ENCODE measurements around the gene CAPN15. TPM values are rescaled to one million over a fixed set of nuclear protein-coding genes. Genes with fewer than 3 reads are reported as not detected.
"Not testable (repeated sequence)": the region's sequence is repeated elsewhere in the genome, so short reads cannot be mapped to it uniquely, and the experiment has no call there.

The CAPN15 gene
- total RNA-seq, 1 experiment from 2014 or later: 76.4 TPM

- peak overlapping the region in 1 of 2 experiments; percentile 17; a peak in 2 of 5 replicates for H3K4me3 Mint-ChIP-seq
- Histone ChIP-seq H3K79me1 (ENCODE audit: insufficient read depth, low read depth, low read length, poor library complexity, severe bottlenecking) (peaks cover 3% of the 10 kb centered on the region), H3K56ac (ENCODE audit: insufficient read length, low read depth, low read length) (no peak overlapping the region), H2AFZ (ENCODE audit: low read length) (no peak overlapping the region), H3K4me2 (ENCODE audit: insufficient read depth, insufficient read length, low read length) (no peak overlapping the region), H4K5ac (ENCODE audit: insufficient read length, low read depth, low read length) (no peak overlapping the region), H2BK120ac (ENCODE audit: low read depth, low read length, poor library complexity, severe bottlenecking) (no peak overlapping the region), H4K20me1 (ENCODE audit: control insufficient read depth, insufficient read depth, insufficient read length) (no peaks in the 10 kb centered on the region), H3T11ph (ENCODE audit: low read length) (no peak overlapping the region), H3K27me3 (ENCODE audit: insufficient read depth, low read length) (no peaks in the 10 kb centered on the region; the same call in 1 of the 2 replicates), H2BK5ac (ENCODE audit: insufficient read length, low read length) (no peak overlapping the region), H2AK5ac (ENCODE audit: insufficient read length, low read length) (no peak overlapping the region), H2BK20ac (ENCODE audit: low read depth, low read length, poor library complexity, severe bottlenecking) (no peak overlapping the region), H3K9ac (ENCODE audit: extremely low read depth, insufficient read length, low read length) (no peak overlapping the region), H4K91ac (ENCODE audit: insufficient read length, low read depth, low read length) (no peak overlapping the region), H3K79me2 (ENCODE audit: insufficient read depth, low read length) (no peaks in the 10 kb centered on the region; the same call in 1 of the 2 replicates), H4K8ac (replicated peaks; ENCODE audit: insufficient read length, low read depth, low read length) (no peak overlapping the region), H3K23me2 (ENCODE audit: insufficient read length, low read depth, low read length, poor library complexity, severe bottlenecking) (no peaks in the 10 kb centered on the region), H2BK15ac (ENCODE audit: low read depth, low read length) (no peak overlapping the region), H3K14ac (ENCODE audit: insufficient read depth, low read length) (no peak overlapping the region), H3K27ac (ENCODE audit: insufficient read length, low read depth, low read length) (no peak overlapping the region), H3K9me3 (ENCODE audit: control insufficient read depth, low read depth, low read length) (no peaks in the 10 kb centered on the region), H2BK12ac (ENCODE audit: insufficient read length, low read depth, low read length) (no peak overlapping the region), H3K23ac (ENCODE audit: insufficient read length, low read depth, low read length) (no peak overlapping the region), H3K18ac (ENCODE audit: insufficient read length, low read depth, low read length) (no peak overlapping the region), H3K4me1 (ENCODE audit: insufficient read depth, low read length) (no peaks in the 10 kb centered on the region), H3K4ac (ENCODE audit: low read depth, low read length) (no peak overlapping the region)
- no CpG with 5 or more reads among the region's 12 CpGs for WGBS (ENCODE audit: extremely low coverage, insufficient read length, low lambda C conversion rate)
- H3K27me3 Mint-ChIP-seq (ENCODE audit: low read depth): peaks cover 16% of the 10 kb centered on the region
- H3K27ac Mint-ChIP-seq: no peak overlapping the region; a peak in 3 of 7 replicates
- TF ChIP-seq CTCF (conservative IDR thresholded peaks at IDR 0.05): no peak
- peaks cover 2 to 3% of the 10 kb centered on the region in 2 experiments; a peak in 1 of 4 replicates for H3K4me1 Mint-ChIP-seq
- H3K36me3 Mint-ChIP-seq (ENCODE audit: insufficient read depth in 1 of 3, low read depth in 3 of 3): peaks cover 9 to 28% (median 28%) of the 10 kb centered on the region in 3 experiments; a peak in 6 of 7 replicates
- no peaks in the 10 kb centered on the region; a peak in 1 of 5 replicates for H3K9me3 Mint-ChIP-seq
- DNase-seq: no peak
Measured at GRCh38 chr16:596736-597060, 69.2 kb downstream of the CAPN15 start.

GRCh38 chr16:597655-598054 lies 70.1 kb downstream of the CAPN15 start:
- H2AFZ ChIP-seq (ENCODE audit: low read length); H2BK20ac ChIP-seq (ENCODE audit: low read depth, low read length, poor library complexity, severe bottlenecking); H3T11ph ChIP-seq (ENCODE audit: low read length); H3K27me3 ChIP-seq (ENCODE audit: insufficient read depth, low read length); H4K91ac ChIP-seq (ENCODE audit: insufficient read length, low read depth, low read length); H3K56ac ChIP-seq (ENCODE audit: insufficient read length, low read depth, low read length); H3K18ac ChIP-seq (ENCODE audit: insufficient read length, low read depth, low read length); H4K5ac ChIP-seq (ENCODE audit: insufficient read length, low read depth, low read length); DNase-seq; H4K20me1 ChIP-seq (ENCODE audit: control insufficient read depth, insufficient read depth, insufficient read length); H3K79me2 ChIP-seq (ENCODE audit: insufficient read depth, low read length); H3K9ac ChIP-seq (ENCODE audit: extremely low read depth, insufficient read length, low read length); H3K27me3 Mint-ChIP-seq (ENCODE audit: low read depth); H3K27ac Mint-ChIP-seq; H2AK5ac ChIP-seq (ENCODE audit: insufficient read length, low read length); H3K4ac ChIP-seq (ENCODE audit: low read depth, low read length); H2BK12ac ChIP-seq (ENCODE audit: insufficient read length, low read depth, low read length); H2BK15ac ChIP-seq (ENCODE audit: low read depth, low read length); H3K4me3 Mint-ChIP-seq; H3K4me1 ChIP-seq (ENCODE audit: insufficient read depth, low read length); H3K9me3 Mint-ChIP-seq; H2BK5ac ChIP-seq (ENCODE audit: insufficient read length, low read length); H4K8ac ChIP-seq (replicated peaks; ENCODE audit: insufficient read length, low read depth, low read length); H3K23me2 ChIP-seq (ENCODE audit: insufficient read length, low read depth, low read length, poor library complexity, severe bottlenecking); H3K4me2 ChIP-seq (ENCODE audit: insufficient read depth, insufficient read length, low read length); H3K4me1 Mint-ChIP-seq; H3K27ac ChIP-seq (ENCODE audit: insufficient read length, low read depth, low read length); H3K9me3 ChIP-seq (ENCODE audit: control insufficient read depth, low read depth, low read length); H3K23ac ChIP-seq (ENCODE audit: insufficient read length, low read depth, low read length); H3K14ac ChIP-seq (ENCODE audit: insufficient read depth, low read length); H3K79me1 ChIP-seq (ENCODE audit: insufficient read depth, low read depth, low read length, poor library complexity, severe bottlenecking); H2BK120ac ChIP-seq (ENCODE audit: low read depth, low read length, poor library complexity, severe bottlenecking): not testable (repeated sequence)
- WGBS (ENCODE audit: extremely low coverage, insufficient read length, low lambda C conversion rate): no CpG with 5 or more reads among the region's 7 CpGs
- peaks cover 9 to 28% (median 28%) of the 10 kb centered on the region in 3 experiments; a peak in 6 of 7 replicates for H3K36me3 Mint-ChIP-seq (ENCODE audit: insufficient read depth in 1 of 3, low read depth in 3 of 3)

All from H9 (cell line).